Measurements from ENCODE around the gene NOTCH4.
"Not testable (repeated sequence)": the region's sequence is repeated elsewhere in the genome, so short reads cannot be mapped to it uniquely, and the experiment has no call there.

NOTCH4 gene

DNA sequence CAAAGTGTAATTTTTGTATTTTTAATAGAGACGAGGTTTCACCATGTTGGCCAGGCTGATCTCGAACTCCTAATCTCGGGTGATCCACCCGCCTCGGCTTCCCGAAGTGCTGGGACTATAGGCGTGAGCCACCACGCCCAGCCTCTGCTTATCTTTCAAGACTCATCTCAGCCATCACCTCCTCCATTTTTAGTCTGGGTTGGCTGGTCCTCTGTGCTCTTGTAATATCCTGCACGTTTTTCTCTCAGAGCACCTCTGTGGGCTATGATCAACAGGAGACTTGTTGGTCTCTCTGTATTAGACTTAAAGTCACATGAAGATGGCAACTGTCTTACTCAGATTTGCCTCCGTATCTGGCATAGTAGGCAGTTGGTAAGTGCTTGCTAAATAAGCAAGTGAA, 7.6 kb downstream of the NOTCH4 start:
- Histone ChIP-seq H3K9me3 (ENCODE audit: control insufficient read depth in 1 of 2, low read length in 2 of 2) (no peaks in the 10 kb centered on the region), H3K36me3 (ENCODE audit: control insufficient read depth in 1 of 2, insufficient read depth in 2 of 2, low read length in 2 of 2) (no peaks in the 10 kb centered on the region), H3K4me3 (ENCODE audit: low read depth in 1 of 2, low read length in 2 of 2) (no peak overlapping the region)

DNA sequence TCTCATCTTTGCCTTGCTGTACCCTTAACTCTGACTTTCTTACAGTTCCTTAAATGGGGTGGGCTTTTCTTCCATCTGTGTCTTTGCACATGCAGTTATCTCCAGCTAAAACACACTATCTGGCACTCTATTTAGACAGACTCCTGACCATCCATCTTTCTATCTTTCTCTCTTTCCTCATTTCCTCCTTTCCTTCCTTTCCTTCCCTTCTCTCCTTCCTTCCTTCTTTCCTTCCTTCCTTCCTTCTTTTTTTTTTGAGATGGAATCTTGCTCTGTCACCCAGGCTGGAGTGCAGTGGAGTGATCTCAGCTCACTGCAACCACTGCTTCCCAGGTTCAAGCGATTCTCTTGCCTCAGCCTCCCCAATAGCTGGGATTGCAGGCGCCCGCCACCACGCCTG, 8.2 kb downstream of the NOTCH4 start:
- H3K4me1 ChIP-seq (ENCODE audit: control insufficient read depth in 1 of 2, insufficient read depth in 2 of 2, low read length in 2 of 2): no peaks in the 10 kb centered on the region
- no peak overlapping the region for H3K4me3 ChIP-seq (ENCODE audit: low read depth in 1 of 2, low read length in 2 of 2)
- no peaks in the 10 kb centered on the region for H3K36me3 ChIP-seq (ENCODE audit: control insufficient read depth in 1 of 2, insufficient read depth in 2 of 2, low read length in 2 of 2)
- H3K27me3 ChIP-seq (ENCODE audit: low read depth, low read length): no peaks in the 10 kb centered on the region
- H3K9me3 ChIP-seq (ENCODE audit: control insufficient read depth in 1 of 2, low read length in 2 of 2): no peaks in the 10 kb centered on the region
- H3K27ac ChIP-seq (ENCODE audit: low read length): no peak overlapping the region

More for the DNA sequence above, 7.6 kb downstream of the NOTCH4 start:
- no peaks in the 10 kb centered on the region for H3K27me3 ChIP-seq (ENCODE audit: low read depth, low read length)
- H3K4me1 ChIP-seq (ENCODE audit: control insufficient read depth in 1 of 2, insufficient read depth in 2 of 2, low read length in 2 of 2): no peaks in the 10 kb centered on the region
- H3K27ac ChIP-seq (ENCODE audit: low read length): no peak overlapping the region

- Histone ChIP-seq H3K4me1 (ENCODE audit: control insufficient read depth in 1 of 2, insufficient read depth in 2 of 2, low read length in 2 of 2) (no peaks in the 10 kb centered on the region), H3K4me3 (ENCODE audit: low read depth in 1 of 2, low read length in 2 of 2) (no peak overlapping the region), H3K9me3 (ENCODE audit: control insufficient read depth in 1 of 2, low read length in 2 of 2) (no peaks in the 10 kb centered on the region), H3K36me3 (ENCODE audit: control insufficient read depth in 1 of 2, insufficient read depth in 2 of 2, low read length in 2 of 2) (no peaks in the 10 kb centered on the region), H3K27ac (ENCODE audit: low read length) (no peak overlapping the region), H3K27me3 (ENCODE audit: low read depth, low read length) (no peaks in the 10 kb centered on the region)
These were observed 9.7 kb downstream of the NOTCH4 start for GRCh38 chr6:32214126-32214525.

- H3K27ac ChIP-seq (ENCODE audit: low read length): no peak overlapping the region
- H3K36me3 ChIP-seq (ENCODE audit: control insufficient read depth in 1 of 2, insufficient read depth in 2 of 2, low read length in 2 of 2): no peaks in the 10 kb centered on the region
- H3K27me3 ChIP-seq (ENCODE audit: low read depth, low read length): no peaks in the 10 kb centered on the region
- H3K9me3 ChIP-seq (ENCODE audit: control insufficient read depth in 1 of 2, low read length in 2 of 2): no peaks in the 10 kb centered on the region
- H3K4me1 ChIP-seq (ENCODE audit: control insufficient read depth in 1 of 2, insufficient read depth in 2 of 2, low read length in 2 of 2): no peaks in the 10 kb centered on the region
- no peak overlapping the region for H3K4me3 ChIP-seq (ENCODE audit: low read depth in 1 of 2, low read length in 2 of 2)
These were observed 10.2 kb downstream of the NOTCH4 start for GRCh38 chr6:32213649-32214048.

GRCh38 chr6:32212076-32212760, 11.6 kb downstream of the NOTCH4 start:
- Histone ChIP-seq H3K27ac (ENCODE audit: low read length) (no peak overlapping the region), H3K4me1 (ENCODE audit: control insufficient read depth in 1 of 2, insufficient read depth in 2 of 2, low read length in 2 of 2) (no peaks in the 10 kb centered on the region), H3K36me3 (ENCODE audit: control insufficient read depth in 1 of 2, insufficient read depth in 2 of 2, low read length in 2 of 2) (no peaks in the 10 kb centered on the region), H3K4me3 (ENCODE audit: low read depth in 1 of 2, low read length in 2 of 2) (no peak overlapping the region), H3K27me3 (ENCODE audit: low read depth, low read length) (no peaks in the 10 kb centered on the region), H3K9me3 (ENCODE audit: control insufficient read depth in 1 of 2, low read length in 2 of 2) (no peaks in the 10 kb centered on the region)

DNA sequence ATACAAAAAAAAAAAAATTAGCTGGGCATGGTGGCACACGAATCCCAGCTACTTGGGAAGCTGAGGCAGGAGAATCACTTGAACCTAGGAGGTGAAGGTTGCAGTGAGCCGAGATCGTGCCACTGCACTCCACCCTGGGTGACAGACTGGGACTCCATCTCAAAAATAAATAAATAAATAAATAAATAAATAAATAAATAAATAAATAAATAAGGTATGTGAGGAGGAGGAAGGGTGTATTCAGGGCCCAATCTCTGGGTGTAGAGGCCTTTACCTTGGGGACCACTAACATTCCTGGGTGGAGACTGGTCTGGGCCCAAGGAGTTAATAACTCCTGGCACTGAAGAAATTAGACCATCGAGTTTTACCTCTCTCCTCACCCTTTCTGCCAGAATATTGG, 12.4 kb downstream of the NOTCH4 start:
- H3K36me3 ChIP-seq (ENCODE audit: control insufficient read depth in 1 of 2, insufficient read depth in 2 of 2, low read length in 2 of 2); H3K4me1 ChIP-seq (ENCODE audit: control insufficient read depth in 1 of 2, insufficient read depth in 2 of 2, low read length in 2 of 2); H3K9me3 ChIP-seq (ENCODE audit: control insufficient read depth in 1 of 2, low read length in 2 of 2); H3K4me3 ChIP-seq (ENCODE audit: low read depth in 1 of 2, low read length in 2 of 2); H3K27ac ChIP-seq (ENCODE audit: low read length); H3K27me3 ChIP-seq (ENCODE audit: low read depth, low read length): not testable (repeated sequence)

DNA sequence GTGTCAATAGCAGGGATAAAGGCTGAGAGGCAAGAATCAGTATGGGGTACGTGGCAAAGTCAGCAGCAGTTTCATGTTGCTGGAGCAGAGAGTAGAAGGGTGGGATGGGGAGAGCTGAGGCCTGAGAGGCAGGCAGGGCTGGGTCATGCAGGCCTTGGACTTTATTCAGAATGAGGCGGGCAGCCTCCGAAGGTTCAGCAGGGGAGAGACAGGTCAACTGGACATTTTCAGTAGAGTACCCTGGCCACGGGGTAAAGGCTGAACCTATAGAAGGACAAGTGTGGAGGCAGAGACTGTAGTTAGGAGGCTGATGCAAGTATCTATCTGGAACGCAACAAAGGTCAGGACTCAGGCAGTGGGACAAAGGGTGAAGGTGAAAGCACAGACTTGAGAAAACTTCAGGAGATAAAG, 13.7 kb downstream of the NOTCH4 start:
- no peaks in the 10 kb centered on the region for H3K9me3 ChIP-seq (ENCODE audit: control insufficient read depth in 1 of 2, low read length in 2 of 2)
- no peaks in the 10 kb centered on the region for H3K4me1 ChIP-seq (ENCODE audit: control insufficient read depth in 1 of 2, insufficient read depth in 2 of 2, low read length in 2 of 2)
- H3K36me3 ChIP-seq (ENCODE audit: control insufficient read depth in 1 of 2, insufficient read depth in 2 of 2, low read length in 2 of 2): no peaks in the 10 kb centered on the region
- no peak overlapping the region for H3K4me3 ChIP-seq (ENCODE audit: low read depth in 1 of 2, low read length in 2 of 2)
- no peak overlapping the region for H3K27ac ChIP-seq (ENCODE audit: low read length)
- no peaks in the 10 kb centered on the region for H3K27me3 ChIP-seq (ENCODE audit: low read depth, low read length)

DNA sequence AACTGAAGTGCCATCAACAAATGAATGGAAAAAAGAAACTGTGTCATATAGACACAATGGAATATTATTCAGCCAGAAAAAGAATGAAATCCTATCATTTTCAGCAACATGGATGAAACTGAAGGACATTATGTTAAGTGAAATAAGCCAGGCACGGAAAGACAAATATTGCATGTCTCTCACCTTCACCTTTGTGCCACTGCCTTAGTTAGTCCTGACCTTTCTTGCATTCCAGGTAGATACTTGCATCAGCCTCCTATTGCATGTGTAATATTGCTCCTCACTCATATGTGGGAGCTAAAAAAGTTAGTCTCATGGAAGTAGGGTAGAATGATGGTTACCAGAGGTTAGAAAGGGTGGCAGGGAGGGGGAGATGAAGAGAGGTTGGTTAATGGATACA, 14.9 kb downstream of the NOTCH4 start:
- H3K4me3 ChIP-seq (ENCODE audit: low read depth in 1 of 2, low read length in 2 of 2): no peak overlapping the region
- H3K36me3 ChIP-seq (ENCODE audit: control insufficient read depth in 1 of 2, insufficient read depth in 2 of 2, low read length in 2 of 2): no peaks in the 10 kb centered on the region
- H3K4me1 ChIP-seq (ENCODE audit: control insufficient read depth in 1 of 2, insufficient read depth in 2 of 2, low read length in 2 of 2): no peaks in the 10 kb centered on the region

GRCh38 chr6:32204268-32204715, 19.6 kb downstream of the NOTCH4 start:
- Histone ChIP-seq H3K4me1 (ENCODE audit: control insufficient read depth in 1 of 2, insufficient read depth in 2 of 2, low read length in 2 of 2) (no peaks in the 10 kb centered on the region), H3K4me3 (ENCODE audit: low read depth in 1 of 2, low read length in 2 of 2) (no peak overlapping the region), H3K27ac (ENCODE audit: low read length) (no peak overlapping the region), H3K36me3 (ENCODE audit: control insufficient read depth in 1 of 2, insufficient read depth in 2 of 2, low read length in 2 of 2) (no peaks in the 10 kb centered on the region), H3K9me3 (ENCODE audit: control insufficient read depth in 1 of 2, low read length in 2 of 2) (no peaks in the 10 kb centered on the region), H3K27me3 (ENCODE audit: low read depth, low read length) (no peaks in the 10 kb centered on the region)

More for the DNA sequence above, 14.9 kb downstream of the NOTCH4 start:
- Histone ChIP-seq H3K9me3 (ENCODE audit: control insufficient read depth in 1 of 2, low read length in 2 of 2) (no peaks in the 10 kb centered on the region), H3K27me3 (ENCODE audit: low read depth, low read length) (no peaks in the 10 kb centered on the region), H3K27ac (ENCODE audit: low read length) (no peak overlapping the region)

- Histone ChIP-seq H3K27me3 (ENCODE audit: low read depth, low read length) (no peaks in the 10 kb centered on the region), H3K36me3 (ENCODE audit: control insufficient read depth in 1 of 2, insufficient read depth in 2 of 2, low read length in 2 of 2) (no peaks in the 10 kb centered on the region), H3K9me3 (ENCODE audit: control insufficient read depth in 1 of 2, low read length in 2 of 2) (no peaks in the 10 kb centered on the region)
These were observed 20.2 kb downstream of the NOTCH4 start for GRCh38 chr6:32203426-32204267.

GRCh38 chr6:32202186-32202585, 21.7 kb downstream of the NOTCH4 start:
- H3K4me1 ChIP-seq (ENCODE audit: control insufficient read depth in 1 of 2, insufficient read depth in 2 of 2, low read length in 2 of 2): peaks cover 0 to 2% of the 10 kb centered on the region in 2 donors
- no peaks in the 10 kb centered on the region for H3K9me3 ChIP-seq (ENCODE audit: control insufficient read depth in 1 of 2, low read length in 2 of 2)
- H3K36me3 ChIP-seq (ENCODE audit: control insufficient read depth in 1 of 2, insufficient read depth in 2 of 2, low read length in 2 of 2): no peaks in the 10 kb centered on the region
- H3K27me3 ChIP-seq (ENCODE audit: low read depth, low read length): no peaks in the 10 kb centered on the region
- no peak overlapping the region for H3K27ac ChIP-seq (ENCODE audit: low read length)
- no peak overlapping the region for H3K4me3 ChIP-seq (ENCODE audit: low read depth in 1 of 2, low read length in 2 of 2)

More at GRCh38 chr6:32203426-32204267, 20.2 kb downstream of the NOTCH4 start:
- Histone ChIP-seq H3K4me3 (ENCODE audit: low read depth in 1 of 2, low read length in 2 of 2) (no peak overlapping the region), H3K4me1 (ENCODE audit: control insufficient read depth in 1 of 2, insufficient read depth in 2 of 2, low read length in 2 of 2) (no peaks in the 10 kb centered on the region), H3K27ac (ENCODE audit: low read length) (no peak overlapping the region)
